Measurements from ENCODE around the gene ADGRD2.

DNA sequence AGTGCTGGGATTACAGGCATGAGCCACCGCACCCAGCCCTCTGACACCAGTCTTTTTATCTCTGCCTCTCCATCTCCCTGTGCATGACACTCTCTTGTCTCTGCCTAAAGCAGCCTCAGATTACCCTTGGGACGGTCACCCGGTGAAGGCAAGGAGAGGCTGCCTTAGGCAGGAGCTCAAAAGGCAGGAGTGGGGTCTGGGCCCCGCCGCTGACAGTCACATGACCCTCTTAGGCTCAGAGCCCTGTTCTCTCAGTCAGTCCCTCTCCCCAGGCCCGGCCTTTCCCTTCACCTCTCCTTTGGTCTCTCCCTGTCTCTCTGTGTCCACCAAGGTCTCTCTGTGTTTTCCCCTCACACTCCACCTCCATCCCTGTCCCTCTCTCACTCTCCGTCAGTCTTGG, 22.5 kb downstream of the ADGRD2 start:
- TF ChIP-seq, protein P1, sequence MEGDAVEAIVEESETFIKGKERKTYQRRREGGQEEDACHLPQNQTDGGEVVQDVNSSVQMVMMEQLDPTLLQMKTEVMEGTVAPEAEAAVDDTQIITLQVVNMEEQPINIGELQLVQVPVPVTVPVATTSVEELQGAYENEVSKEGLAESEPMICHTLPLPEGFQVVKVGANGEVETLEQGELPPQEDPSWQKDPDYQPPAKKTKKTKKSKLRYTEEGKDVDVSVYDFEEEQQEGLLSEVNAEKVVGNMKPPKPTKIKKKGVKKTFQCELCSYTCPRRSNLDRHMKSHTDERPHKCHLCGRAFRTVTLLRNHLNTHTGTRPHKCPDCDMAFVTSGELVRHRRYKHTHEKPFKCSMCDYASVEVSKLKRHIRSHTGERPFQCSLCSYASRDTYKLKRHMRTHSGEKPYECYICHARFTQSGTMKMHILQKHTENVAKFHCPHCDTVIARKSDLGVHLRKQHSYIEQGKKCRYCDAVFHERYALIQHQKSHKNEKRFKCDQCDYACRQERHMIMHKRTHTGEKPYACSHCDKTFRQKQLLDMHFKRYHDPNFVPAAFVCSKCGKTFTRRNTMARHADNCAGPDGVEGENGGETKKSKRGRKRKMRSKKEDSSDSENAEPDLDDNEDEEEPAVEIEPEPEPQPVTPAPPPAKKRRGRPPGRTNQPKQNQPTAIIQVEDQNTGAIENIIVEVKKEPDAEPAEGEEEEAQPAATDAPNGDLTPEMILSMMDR (IDR thresholded peaks at IDR 0.05) = no peak
- TF ChIP-seq POLR2AphosphoS5 (IDR thresholded peaks at IDR 0.05) = no peak
- no peak for TF ChIP-seq POLR2A (IDR thresholded peaks at IDR 0.05)
- no peak for TF ChIP-seq EP300 (IDR thresholded peaks at IDR 0.05)
